K562 (cell line): Measurements from ENCODE around the gene MAP4. TPM values are rescaled to one million over a fixed set of nuclear protein-coding genes. Genes with fewer than 3 reads are reported as not detected.

Source experiments
- CBX1 ChIP-seq: sonication (generic); IDR thresholded peaks from 2 replicates; pipeline ENCODE4 v1.6.1; 2016; ENCODE audit warnings: antibody characterized with exemption, low read depth, mild to moderate bottlenecking
- DACH1 ChIP-seq: fragments of 450-650 bp; IDR thresholded peaks from 2 replicates; pipeline ENCODE4 v1.6.1; 2018; ENCODE audit not compliant: partially characterized antibody
- FOXA1 ChIP-seq: fragments of 450-650 bp; IDR thresholded peaks from 2 replicates; pipeline ENCODE4 v1.6.1; 2016; ENCODE audit warnings: mild to moderate bottlenecking, borderline replicate concordance
- FUS ChIP-seq: fragments of 200-400 bp; formaldehyde crosslinking; optimal IDR thresholded peaks from 2 replicates; pipeline ENCODE3; 2017; ENCODE audit warnings: low read depth, low read length
- PHF8 ChIP-seq: fragments of 200-600 bp; sonication (generic); IDR thresholded peaks from 2 replicates; pipeline ENCODE4 v1.6.1; 2012; ENCODE audit warnings: mixed run types, mild to moderate bottlenecking, inconsistent platforms, low read length, moderate library complexity, borderline replicate concordance
- TARDBP ChIP-seq: fragments of 450-650 bp; IDR thresholded peaks from 2 replicates; pipeline ENCODE4 v1.6.1; 2016
- TCFL5 ChIP-seq: fragments of 250-450 bp; sonication (Bioruptor Pico); conservative IDR thresholded peaks from 2 replicates; pipeline ENCODE4 v1.6.1; 2021; ENCODE audit warnings: mild to moderate bottlenecking, moderate library complexity, matching md5 sums
- YBX1 ChIP-seq: fragments of 450-650 bp; IDR thresholded peaks from 2 replicates; pipeline ENCODE4 v1.7.1; 2016; ENCODE audit warnings: mild to moderate bottlenecking
- ZKSCAN8 ChIP-seq: fragments of 200-800 bp; sonication (Bioruptor generic); IDR thresholded peaks from 2 replicates; pipeline ENCODE4 v1.6.1; 2016; ENCODE audit warnings: missing genetic modification characterization, missing compliant biosample characterization
- ZNF354B ChIP-seq: fragments of 250-450 bp; sonication (Bioruptor Pico); IDR thresholded peaks from 2 replicates; pipeline ENCODE4 v1.4.0; 2020
- ZNF57 ChIP-seq: fragments of 450-650 bp; formaldehyde crosslinking; IDR thresholded peaks from 2 replicates; pipeline ENCODE4 v1.4.0; 2020; ENCODE audit warnings: mild to moderate bottlenecking, moderate library complexity
- ZNF583 ChIP-seq: fragments of 250-450 bp; sonication (Bioruptor Pico); IDR thresholded peaks from 2 replicates; pipeline ENCODE4 v1.4.0; 2020
- ZNF695 ChIP-seq: fragments of 450-650 bp; formaldehyde crosslinking; IDR thresholded peaks from 2 replicates; pipeline ENCODE4 v1.4.0; 2020; ENCODE audit warnings: mild to moderate bottlenecking, moderate library complexity
- polyA plus RNA-seq, 8 experiments: library from polyadenylated mRNA; depleted of rRNA in 4 of 8; stranded (reverse) in 5 of 8; unstranded in 3 of 8; fragments of >200 nt; fragmentation: Nextera tagmentation in 2 of 8; fragmentation: Illumina TruSeq in 1 of 8; extraction: Ambion mirVana in 2 of 8; extraction: Trizol in 1 of 8; gene quantifications; 2 replicates each; pipeline versions ENCODE4 v1.2.1 to v1.2.3, GENCODE V29; 2011 to 2014; ENCODE audit warnings: inconsistent platforms in 1 of 8, missing spikeins in 1 of 8
- total RNA-seq, 7 experiments: library from RNA; depleted of rRNA in 6 of 7; stranded (reverse); fragments of >200 nt in 6 of 7; fragmentation: Illumina TruSeq in 2 of 7; extraction: Trizol in 2 of 7; gene quantifications; 2 replicates each; pipeline versions ENCODE4 v1.2.1 to v1.2.3, GENCODE V29; 2011 to 2021; ENCODE audit warnings: low replicate concordance in 1 of 7
- TF ChIP-seq, protein P1 (sequence below): fragments of 250-450 bp; sonication (Bioruptor Pico); IDR thresholded peaks from 2 replicates; pipeline ENCODE4 v1.8.0; 2022; ENCODE audit warnings: moderate library complexity, mild to moderate bottlenecking, inconsistent platforms
- TF ChIP-seq, protein P2 (sequence below): fragments of 150-350 bp; IDR thresholded peaks from 2 replicates; pipeline ENCODE4 v1.6.1; 2014; ENCODE audit warnings: low read depth, mild to moderate bottlenecking, low read length, borderline replicate concordance
- TF ChIP-seq, protein P3 (sequence below): fragments of 250-450 bp; sonication (Bioruptor Pico); IDR thresholded peaks from 2 replicates; pipeline ENCODE4 v1.8.0; 2021; ENCODE audit warnings: moderate library complexity, mild to moderate bottlenecking, inconsistent platforms

MAP4 gene
- total and polyA plus RNA-seq, 9 of the 15 experiments (the other 6 are each of a cell fraction or from before 2014, with no cell fraction given): 13.3 to 141 (median 36.8) TPM

DNA sequence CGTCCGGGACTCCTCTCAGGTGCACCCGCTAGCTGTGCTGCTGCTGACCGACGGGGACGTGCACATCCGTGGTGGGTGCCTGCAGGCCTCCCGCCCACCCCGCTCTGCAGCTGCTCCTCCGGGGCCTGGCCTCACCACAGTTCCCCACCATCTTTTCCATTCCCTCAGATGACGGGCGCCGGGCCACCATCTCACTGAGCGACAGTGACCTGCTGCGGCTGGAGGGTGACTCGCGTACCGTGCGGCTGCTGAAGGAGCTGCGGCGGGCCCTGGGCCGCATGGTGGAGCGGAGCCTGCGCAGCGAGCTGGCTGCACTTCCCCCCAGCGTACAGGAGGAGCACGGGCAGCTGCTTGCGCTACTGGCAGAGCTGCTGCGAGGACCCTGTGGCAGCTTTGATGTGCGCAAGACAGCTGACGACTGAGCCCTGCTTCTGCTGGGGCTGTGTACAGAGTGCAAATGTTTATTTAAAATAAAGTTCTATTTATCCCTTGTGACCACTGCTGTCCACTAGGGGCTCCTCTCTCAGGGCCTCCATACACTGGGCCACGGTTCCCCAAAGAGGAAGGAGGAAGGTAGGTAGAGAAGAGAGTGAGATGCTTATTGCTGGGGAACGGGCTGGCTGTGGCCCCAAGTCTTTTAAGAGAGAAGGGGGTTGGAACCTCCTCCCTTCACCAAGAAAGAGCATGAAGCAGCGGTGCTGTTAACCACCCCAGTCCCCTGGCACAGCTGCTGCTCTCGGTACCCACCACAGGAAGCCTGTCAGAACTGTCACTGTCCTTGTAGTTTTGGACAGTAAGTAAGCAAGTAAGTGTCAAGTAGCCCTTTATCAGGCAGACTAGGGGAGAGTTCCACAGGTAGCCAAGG, 166.3 kb downstream of the MAP4 start (continued):
- TF ChIP-seq, protein P1, sequence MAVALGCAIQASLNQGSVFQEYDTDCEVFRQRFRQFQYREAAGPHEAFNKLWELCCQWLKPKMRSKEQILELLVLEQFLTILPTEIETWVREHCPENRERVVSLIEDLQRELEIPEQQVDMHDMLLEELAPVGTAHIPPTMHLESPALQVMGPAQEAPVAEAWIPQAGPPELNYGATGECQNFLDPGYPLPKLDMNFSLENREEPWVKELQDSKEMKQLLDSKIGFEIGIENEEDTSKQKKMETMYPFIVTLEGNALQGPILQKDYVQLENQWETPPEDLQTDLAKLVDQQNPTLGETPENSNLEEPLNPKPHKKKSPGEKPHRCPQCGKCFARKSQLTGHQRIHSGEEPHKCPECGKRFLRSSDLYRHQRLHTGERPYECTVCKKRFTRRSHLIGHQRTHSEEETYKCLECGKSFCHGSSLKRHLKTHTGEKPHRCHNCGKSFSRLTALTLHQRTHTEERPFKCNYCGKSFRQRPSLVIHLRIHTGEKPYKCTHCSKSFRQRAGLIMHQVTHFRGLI (CRISPR knock-in tag): no peak
- TF ChIP-seq ZNF57 (CRISPR knock-in tag) (no peak), TARDBP (no peak), TCFL5 (CRISPR knock-in tag) (no peak), ZKSCAN8 (no peak), FUS (no peak), CBX1 (0 out of 2 replicates have a peak, but pooled peaks have one; percentile 54), DACH1 (no peak), PHF8 (no peak), ZNF354B (CRISPR knock-in tag) (no peak), YBX1 (no peak), FOXA1 (no peak), ZNF695 (CRISPR knock-in tag) (no peak), ZNF583 (CRISPR knock-in tag) (no peak)
- TF ChIP-seq, protein P2, sequence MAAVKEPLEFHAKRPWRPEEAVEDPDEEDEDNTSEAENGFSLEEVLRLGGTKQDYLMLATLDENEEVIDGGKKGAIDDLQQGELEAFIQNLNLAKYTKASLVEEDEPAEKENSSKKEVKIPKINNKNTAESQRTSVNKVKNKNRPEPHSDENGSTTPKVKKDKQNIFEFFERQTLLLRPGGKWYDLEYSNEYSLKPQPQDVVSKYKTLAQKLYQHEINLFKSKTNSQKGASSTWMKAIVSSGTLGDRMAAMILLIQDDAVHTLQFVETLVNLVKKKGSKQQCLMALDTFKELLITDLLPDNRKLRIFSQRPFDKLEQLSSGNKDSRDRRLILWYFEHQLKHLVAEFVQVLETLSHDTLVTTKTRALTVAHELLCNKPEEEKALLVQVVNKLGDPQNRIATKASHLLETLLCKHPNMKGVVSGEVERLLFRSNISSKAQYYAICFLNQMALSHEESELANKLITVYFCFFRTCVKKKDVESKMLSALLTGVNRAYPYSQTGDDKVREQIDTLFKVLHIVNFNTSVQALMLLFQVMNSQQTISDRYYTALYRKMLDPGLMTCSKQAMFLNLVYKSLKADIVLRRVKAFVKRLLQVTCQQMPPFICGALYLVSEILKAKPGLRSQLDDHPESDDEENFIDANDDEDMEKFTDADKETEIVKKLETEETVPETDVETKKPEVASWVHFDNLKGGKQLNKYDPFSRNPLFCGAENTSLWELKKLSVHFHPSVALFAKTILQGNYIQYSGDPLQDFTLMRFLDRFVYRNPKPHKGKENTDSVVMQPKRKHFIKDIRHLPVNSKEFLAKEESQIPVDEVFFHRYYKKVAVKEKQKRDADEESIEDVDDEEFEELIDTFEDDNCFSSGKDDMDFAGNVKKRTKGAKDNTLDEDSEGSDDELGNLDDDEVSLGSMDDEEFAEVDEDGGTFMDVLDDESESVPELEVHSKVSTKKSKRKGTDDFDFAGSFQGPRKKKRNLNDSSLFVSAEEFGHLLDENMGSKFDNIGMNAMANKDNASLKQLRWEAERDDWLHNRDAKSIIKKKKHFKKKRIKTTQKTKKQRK: no peak
- TF ChIP-seq, protein P3, sequence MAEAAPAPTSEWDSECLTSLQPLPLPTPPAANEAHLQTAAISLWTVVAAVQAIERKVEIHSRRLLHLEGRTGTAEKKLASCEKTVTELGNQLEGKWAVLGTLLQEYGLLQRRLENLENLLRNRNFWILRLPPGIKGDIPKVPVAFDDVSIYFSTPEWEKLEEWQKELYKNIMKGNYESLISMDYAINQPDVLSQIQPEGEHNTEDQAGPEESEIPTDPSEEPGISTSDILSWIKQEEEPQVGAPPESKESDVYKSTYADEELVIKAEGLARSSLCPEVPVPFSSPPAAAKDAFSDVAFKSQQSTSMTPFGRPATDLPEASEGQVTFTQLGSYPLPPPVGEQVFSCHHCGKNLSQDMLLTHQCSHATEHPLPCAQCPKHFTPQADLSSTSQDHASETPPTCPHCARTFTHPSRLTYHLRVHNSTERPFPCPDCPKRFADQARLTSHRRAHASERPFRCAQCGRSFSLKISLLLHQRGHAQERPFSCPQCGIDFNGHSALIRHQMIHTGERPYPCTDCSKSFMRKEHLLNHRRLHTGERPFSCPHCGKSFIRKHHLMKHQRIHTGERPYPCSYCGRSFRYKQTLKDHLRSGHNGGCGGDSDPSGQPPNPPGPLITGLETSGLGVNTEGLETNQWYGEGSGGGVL: no peak
